H1 (cell line): ENCODE data around the gene PPP1R13B. TPM values are rescaled to one million over a fixed set of nuclear protein-coding genes. Genes with fewer than 3 reads are reported as not detected.

Experiments used
- CEBPB ChIP-seq: IDR thresholded peaks from 2 replicates; pipeline ENCODE4 v1.6.1; 2012; ENCODE audit warnings: low read depth, low read length
- EGR1 ChIP-seq: IDR thresholded peaks from 2 replicates; pipeline ENCODE4 v1.6.1; 2011; ENCODE audit warnings: low read depth, low read length, borderline replicate concordance
- RBBP5 ChIP-seq: IDR thresholded peaks from 2 replicates; pipeline ENCODE4 v1.7.1; 2012; ENCODE audit warnings: low read depth, mild to moderate bottlenecking, inconsistent platforms, low read length, moderate library complexity, borderline replicate concordance
- TEAD4 ChIP-seq: IDR thresholded peaks from 2 replicates; pipeline ENCODE4 v1.6.1; 2012; ENCODE audit warnings: low read depth, low read length, inconsistent platforms, mixed read lengths
- polyA plus RNA-seq, 7 experiments: library from polyadenylated mRNA; depleted of rRNA in 3 of 7; stranded (reverse) in 5 of 7; unstranded in 2 of 7; fragments of >200 nt in 5 of 7; fragments of 200-250 nt in 2 of 7; gene quantifications; 1 replicate in 5 of 7; 2 replicates in 1 of 7; 4 replicates in 1 of 7; pipeline versions ENCODE4 v1.2.1 to v1.2.3, GENCODE V29; 2011 to 2013; ENCODE audit warnings: missing spikeins in 2 of 7, mixed read lengths in 2 of 7
- total RNA-seq: library from RNA; stranded (reverse); fragmentation: NEBNext Ultra II Directional; extraction: Animal tissue kit (Norgen Biotek cat#: 25700); gene quantifications from 2 replicates; pipeline ENCODE4 v1.2.1, GENCODE V29; 2021
- TF ChIP-seq, protein P1 (sequence below): IDR thresholded peaks from 2 replicates; pipeline ENCODE4 v1.6.1; 2011; ENCODE audit warnings: low read length, improper control_type of control experiment
- TF ChIP-seq, protein P2 (sequence below), 3 experiments: IDR thresholded peaks; 1 replicate in 2 of 3; 2 replicates in 1 of 3; pipeline versions ENCODE4 v1.5.1 to v1.6.1; 2011; ENCODE audit warnings: low read length in 3 of 3, mild to moderate bottlenecking in 3 of 3, inconsistent platforms in 2 of 3, low read depth in 1 of 3, moderate library complexity in 1 of 3; ENCODE audit not compliant: insufficient read depth in 1 of 3; ENCODE audit errors: control extremely low read depth in 1 of 3

Gene PPP1R13B
- total and polyA plus RNA-seq, 2 of the 8 experiments (the other 6 are each of a cell fraction or from before 2014, with no cell fraction given): 2.6 to 8.9 TPM

DNA sequence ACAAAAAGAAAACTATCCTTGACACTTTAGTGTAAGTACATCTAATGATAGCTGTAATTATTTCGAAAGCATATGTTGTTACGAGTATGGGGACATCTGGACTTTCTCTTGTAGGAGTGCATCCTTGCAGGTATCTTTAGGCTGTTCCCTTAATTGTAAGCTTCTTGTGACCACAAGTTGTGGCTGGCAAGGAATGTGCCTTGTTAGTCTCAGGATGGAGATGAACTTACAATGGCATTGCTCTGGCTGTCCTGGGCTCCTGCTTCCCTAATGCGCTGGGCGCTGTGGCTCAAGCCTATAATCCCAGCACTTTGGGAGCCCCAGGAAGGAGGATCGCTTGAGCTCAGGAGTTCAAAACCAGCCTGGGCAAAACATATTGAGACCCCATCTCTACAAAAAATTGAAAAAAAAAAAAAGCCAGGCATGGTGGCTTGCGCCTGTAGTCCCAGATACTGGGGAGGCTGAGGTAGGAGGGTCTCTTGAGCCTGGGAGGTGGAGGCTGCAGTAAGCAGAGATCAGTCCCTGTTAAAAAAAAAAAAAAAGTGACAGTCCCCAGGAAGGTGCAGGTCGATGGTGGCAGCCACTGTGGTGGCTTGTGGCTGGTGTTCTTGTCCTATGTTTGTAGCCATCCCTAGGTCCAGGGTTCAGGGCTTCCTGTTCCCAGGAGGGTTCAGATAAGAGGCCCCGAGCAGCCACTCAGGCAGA lies 23.7 kb upstream of the PPP1R13B start (continued):
- no peak for TF ChIP-seq TEAD4
- TF ChIP-seq, protein P1, sequence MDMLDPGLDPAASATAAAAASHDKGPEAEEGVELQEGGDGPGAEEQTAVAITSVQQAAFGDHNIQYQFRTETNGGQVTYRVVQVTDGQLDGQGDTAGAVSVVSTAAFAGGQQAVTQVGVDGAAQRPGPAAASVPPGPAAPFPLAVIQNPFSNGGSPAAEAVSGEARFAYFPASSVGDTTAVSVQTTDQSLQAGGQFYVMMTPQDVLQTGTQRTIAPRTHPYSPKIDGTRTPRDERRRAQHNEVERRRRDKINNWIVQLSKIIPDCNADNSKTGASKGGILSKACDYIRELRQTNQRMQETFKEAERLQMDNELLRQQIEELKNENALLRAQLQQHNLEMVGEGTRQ: no peak
- TF ChIP-seq EGR1: no peak
- TF ChIP-seq, protein P2, sequence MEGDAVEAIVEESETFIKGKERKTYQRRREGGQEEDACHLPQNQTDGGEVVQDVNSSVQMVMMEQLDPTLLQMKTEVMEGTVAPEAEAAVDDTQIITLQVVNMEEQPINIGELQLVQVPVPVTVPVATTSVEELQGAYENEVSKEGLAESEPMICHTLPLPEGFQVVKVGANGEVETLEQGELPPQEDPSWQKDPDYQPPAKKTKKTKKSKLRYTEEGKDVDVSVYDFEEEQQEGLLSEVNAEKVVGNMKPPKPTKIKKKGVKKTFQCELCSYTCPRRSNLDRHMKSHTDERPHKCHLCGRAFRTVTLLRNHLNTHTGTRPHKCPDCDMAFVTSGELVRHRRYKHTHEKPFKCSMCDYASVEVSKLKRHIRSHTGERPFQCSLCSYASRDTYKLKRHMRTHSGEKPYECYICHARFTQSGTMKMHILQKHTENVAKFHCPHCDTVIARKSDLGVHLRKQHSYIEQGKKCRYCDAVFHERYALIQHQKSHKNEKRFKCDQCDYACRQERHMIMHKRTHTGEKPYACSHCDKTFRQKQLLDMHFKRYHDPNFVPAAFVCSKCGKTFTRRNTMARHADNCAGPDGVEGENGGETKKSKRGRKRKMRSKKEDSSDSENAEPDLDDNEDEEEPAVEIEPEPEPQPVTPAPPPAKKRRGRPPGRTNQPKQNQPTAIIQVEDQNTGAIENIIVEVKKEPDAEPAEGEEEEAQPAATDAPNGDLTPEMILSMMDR (IDR thresholded peaks at IDR 0.05; ENCODE audit: control extremely low read depth in 1 of 3, insufficient read depth in 1 of 3, low read depth in 1 of 3, low read length in 3 of 3): no peak
- no peak for TF ChIP-seq RBBP5
- TF ChIP-seq CEBPB: no peak
